Breast epithelium (tissue), 3 donors: ENCODE data around the gene LANCL3.
"Not testable (repeated sequence)": the region's sequence is repeated elsewhere in the genome, so short reads cannot be mapped to it uniquely, and the experiment has no call there.

Experiments used
- POLR2A ChIP-seq: fragments of 450-650 bp; IDR thresholded peaks from one replicate; pipeline ENCODE4 v1.6.1; 2016; ENCODE audit warnings: antibody characterized with exemption, mild to moderate bottlenecking, moderate library complexity
- POLR2AphosphoS5 ChIP-seq, 3 donors: sonication (generic); formaldehyde crosslinking; IDR thresholded peaks; one replicate each; pipeline ENCODE4 v1.6.1; 2017; ENCODE audit warnings: antibody characterized with exemption in 3 of 3
- TF ChIP-seq, protein P1 (sequence below), 3 donors: fragments of 450-650 bp; IDR thresholded peaks; one replicate each; pipeline ENCODE4 v1.5.1; 2016 to 2017; ENCODE audit warnings: antibody characterized with exemption in 3 of 3, mild to moderate bottlenecking in 3 of 3, moderate library complexity in 3 of 3

DNA sequence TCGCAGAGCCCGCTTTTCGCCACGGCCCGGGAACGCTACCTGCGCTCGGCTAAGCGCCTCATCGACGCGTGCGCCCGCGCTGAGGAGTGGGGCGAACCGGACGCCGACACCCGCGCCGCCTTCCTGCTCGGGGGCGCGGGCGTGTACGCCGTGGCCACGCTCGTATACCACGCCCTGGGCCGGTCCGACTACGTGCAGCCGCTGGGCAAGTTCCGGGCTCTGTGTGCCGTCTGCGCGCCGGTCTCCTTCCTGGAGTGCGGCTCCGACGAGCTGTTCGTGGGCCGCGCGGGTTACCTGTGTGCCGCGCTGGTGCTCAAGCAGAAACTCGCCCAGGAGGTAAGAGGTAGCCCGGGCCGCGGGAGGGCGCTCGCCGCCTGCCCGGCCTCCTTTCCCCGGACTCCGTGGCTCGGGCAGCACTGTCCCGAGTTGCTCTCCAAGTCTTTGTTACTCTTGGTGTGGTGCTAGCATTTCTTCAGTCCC is 687 bp downstream of the LANCL3 start:
- TF ChIP-seq POLR2A; POLR2AphosphoS5 (IDR thresholded peaks at IDR 0.05): not testable (repeated sequence)
- TF ChIP-seq, protein P1, sequence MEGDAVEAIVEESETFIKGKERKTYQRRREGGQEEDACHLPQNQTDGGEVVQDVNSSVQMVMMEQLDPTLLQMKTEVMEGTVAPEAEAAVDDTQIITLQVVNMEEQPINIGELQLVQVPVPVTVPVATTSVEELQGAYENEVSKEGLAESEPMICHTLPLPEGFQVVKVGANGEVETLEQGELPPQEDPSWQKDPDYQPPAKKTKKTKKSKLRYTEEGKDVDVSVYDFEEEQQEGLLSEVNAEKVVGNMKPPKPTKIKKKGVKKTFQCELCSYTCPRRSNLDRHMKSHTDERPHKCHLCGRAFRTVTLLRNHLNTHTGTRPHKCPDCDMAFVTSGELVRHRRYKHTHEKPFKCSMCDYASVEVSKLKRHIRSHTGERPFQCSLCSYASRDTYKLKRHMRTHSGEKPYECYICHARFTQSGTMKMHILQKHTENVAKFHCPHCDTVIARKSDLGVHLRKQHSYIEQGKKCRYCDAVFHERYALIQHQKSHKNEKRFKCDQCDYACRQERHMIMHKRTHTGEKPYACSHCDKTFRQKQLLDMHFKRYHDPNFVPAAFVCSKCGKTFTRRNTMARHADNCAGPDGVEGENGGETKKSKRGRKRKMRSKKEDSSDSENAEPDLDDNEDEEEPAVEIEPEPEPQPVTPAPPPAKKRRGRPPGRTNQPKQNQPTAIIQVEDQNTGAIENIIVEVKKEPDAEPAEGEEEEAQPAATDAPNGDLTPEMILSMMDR (IDR thresholded peaks at IDR 0.05): not testable (repeated sequence)
